Peyer's patch (tissue), 4 donors: ENCODE data around the gene PVALEF.

Experiments used
- CTCF ChIP-seq, 6 experiments: fragments of 450-650 bp in 4 of 6; fragments of 200-600 bp in 2 of 6; sonication (generic) in 1 of 6; IDR thresholded peaks; one replicate each; pipeline ENCODE4 v1.5.1; 2017 to 2019; ENCODE audit warnings: antibody characterized with exemption in 6 of 6, mild to moderate bottlenecking in 3 of 6, moderate library complexity in 1 of 6
- POLR2A ChIP-seq, 2 donors: fragments of 450-650 bp; IDR thresholded peaks; one replicate each; pipeline ENCODE4 v1.5.1; 2017; ENCODE audit warnings: antibody characterized with exemption in 2 of 2, mild to moderate bottlenecking in 2 of 2, moderate library complexity in 2 of 2

- no peak for TF ChIP-seq CTCF (IDR thresholded peaks at IDR 0.05)
- no peak for TF ChIP-seq POLR2A (IDR thresholded peaks at IDR 0.05)
Measured at GRCh38 chr17:81138500-81138899, 26.8 kb upstream of the PVALEF start.
